Body of pancreas (tissue), 4 donors: Measurements from ENCODE around the gene PXYLP1.

ENCODE experiments used
- CTCF ChIP-seq, 7 experiments: fragments of 450-650 bp in 4 of 7; fragments of 200-600 bp in 3 of 7; sonication (generic) in 3 of 7; IDR thresholded peaks; one replicate each; pipeline ENCODE4 v1.5.1; 2016 to 2019; ENCODE audit warnings: antibody characterized with exemption in 7 of 7
- POLR2A ChIP-seq, 3 donors: fragments of 450-650 bp; IDR thresholded peaks; one replicate each; pipeline ENCODE4 v1.6.1; 2016; ENCODE audit warnings: antibody characterized with exemption in 3 of 3, mild to moderate bottlenecking in 2 of 3

- TF ChIP-seq POLR2A (IDR thresholded peaks at IDR 0.05), result no peak
- TF ChIP-seq CTCF (IDR thresholded peaks at IDR 0.05), result no peak
Measured at GRCh38 chr3:141302364-141303141, 70.9 kb downstream of the PXYLP1 start.
